ENCODE results near the gene WDFY4. TPM values are rescaled to one million over a fixed set of nuclear protein-coding genes. Genes with fewer than 3 reads are reported as not detected.

The WDFY4 gene
- polyA plus RNA-seq, 1 of the 3 experiments (the other 2 are of a cell fraction) = not detected

DNA sequence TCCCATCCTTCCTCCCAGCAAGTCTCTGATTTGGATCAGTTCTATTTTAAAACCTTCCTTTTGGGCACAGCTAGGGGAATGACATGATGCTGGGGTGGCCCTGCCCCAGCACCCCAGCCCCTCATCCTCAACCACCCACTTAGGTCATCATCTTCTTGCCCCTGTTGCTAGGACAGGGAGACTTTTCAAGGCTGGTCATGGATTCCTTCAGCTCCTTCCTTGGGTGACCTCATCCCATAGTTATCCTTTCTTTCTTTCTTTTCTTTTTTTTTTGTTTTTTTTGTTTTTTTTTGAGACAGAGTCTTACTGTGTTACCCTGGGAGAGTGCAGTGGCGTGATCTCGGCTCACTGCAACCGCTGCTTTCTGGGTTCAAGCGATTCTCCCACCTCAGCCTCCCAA, 127.2 kb downstream of the WDFY4 start:
- Histone ChIP-seq H3K79me2 (ENCODE audit: insufficient read depth) (no peaks in the 10 kb centered on the region), H3F3A (replicated peaks; ENCODE audit: insufficient read depth) (no peaks in the 10 kb centered on the region), H3K9me3 (no peaks in the 10 kb centered on the region), H3K9me2 (no peaks in the 10 kb centered on the region), H3K27ac (ENCODE audit: low read depth in 2 of 2, low read length in 1 of 2) (no peak overlapping the region), H4K20me1 (ENCODE audit: insufficient read depth) (no peaks in the 10 kb centered on the region), H3K4me1 (ENCODE audit: control insufficient read depth in 1 of 2, insufficient read depth in 2 of 2, low read depth in 1 of 2, low read length in 1 of 2) (peaks cover 0 to 2% of the 10 kb centered on the region in 2 experiments; a peak in 1 of 4 replicates), H2AFZ (ENCODE audit: low read depth) (no peak overlapping the region), H3K9ac (no peak overlapping the region), H3K4me3 (ENCODE audit: low read depth in 2 of 2, low read length in 1 of 2) (no peak overlapping the region), H3K27me3 (ENCODE audit: insufficient read depth) (no peaks in the 10 kb centered on the region), H3K36me3 (replicated peaks in 1 of 2; ENCODE audit: control insufficient read depth in 1 of 2, insufficient read depth in 2 of 2, low read length in 1 of 2) (no peaks in the 10 kb centered on the region), H3K4me2 (no peak overlapping the region)
- WGBS (ENCODE audit: low lambda C conversion rate) = 45% methylated on average over 4 of the region's 4 CpGs
- no peak for DNase-seq
- ChIA-PET POLR2A (no interaction called here), CTCF (interaction anchor here (1.0 to 1.2 kb wide), 2 partner anchors 9 to 156 kb away, joined by 3 read pairs; no protein-coding TSS in a partner anchor)
- no peak for TF ChIP-seq PBX3 (IDR thresholded peaks at IDR 0.05)
- TF ChIP-seq, protein P1, sequence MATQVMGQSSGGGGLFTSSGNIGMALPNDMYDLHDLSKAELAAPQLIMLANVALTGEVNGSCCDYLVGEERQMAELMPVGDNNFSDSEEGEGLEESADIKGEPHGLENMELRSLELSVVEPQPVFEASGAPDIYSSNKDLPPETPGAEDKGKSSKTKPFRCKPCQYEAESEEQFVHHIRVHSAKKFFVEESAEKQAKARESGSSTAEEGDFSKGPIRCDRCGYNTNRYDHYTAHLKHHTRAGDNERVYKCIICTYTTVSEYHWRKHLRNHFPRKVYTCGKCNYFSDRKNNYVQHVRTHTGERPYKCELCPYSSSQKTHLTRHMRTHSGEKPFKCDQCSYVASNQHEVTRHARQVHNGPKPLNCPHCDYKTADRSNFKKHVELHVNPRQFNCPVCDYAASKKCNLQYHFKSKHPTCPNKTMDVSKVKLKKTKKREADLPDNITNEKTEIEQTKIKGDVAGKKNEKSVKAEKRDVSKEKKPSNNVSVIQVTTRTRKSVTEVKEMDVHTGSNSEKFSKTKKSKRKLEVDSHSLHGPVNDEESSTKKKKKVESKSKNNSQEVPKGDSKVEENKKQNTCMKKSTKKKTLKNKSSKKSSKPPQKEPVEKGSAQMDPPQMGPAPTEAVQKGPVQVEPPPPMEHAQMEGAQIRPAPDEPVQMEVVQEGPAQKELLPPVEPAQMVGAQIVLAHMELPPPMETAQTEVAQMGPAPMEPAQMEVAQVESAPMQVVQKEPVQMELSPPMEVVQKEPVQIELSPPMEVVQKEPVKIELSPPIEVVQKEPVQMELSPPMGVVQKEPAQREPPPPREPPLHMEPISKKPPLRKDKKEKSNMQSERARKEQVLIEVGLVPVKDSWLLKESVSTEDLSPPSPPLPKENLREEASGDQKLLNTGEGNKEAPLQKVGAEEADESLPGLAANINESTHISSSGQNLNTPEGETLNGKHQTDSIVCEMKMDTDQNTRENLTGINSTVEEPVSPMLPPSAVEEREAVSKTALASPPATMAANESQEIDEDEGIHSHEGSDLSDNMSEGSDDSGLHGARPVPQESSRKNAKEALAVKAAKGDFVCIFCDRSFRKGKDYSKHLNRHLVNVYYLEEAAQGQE (IDR thresholded peaks at IDR 0.05; ENCODE audit: low read depth, low read length) = no peak
- no peak for TF ChIP-seq JUND (IDR thresholded peaks at IDR 0.05)
- no peak for TF ChIP-seq TEAD4 (IDR thresholded peaks at IDR 0.05; ENCODE audit: borderline replicate concordance, insufficient read depth)
- TF ChIP-seq IRF3 (IDR thresholded peaks at IDR 0.05; ENCODE audit: low read depth, low read length) = no peak
- TF ChIP-seq USF1 (IDR thresholded peaks at IDR 0.05; ENCODE audit: borderline replicate concordance, low read depth) = no peak
- TF ChIP-seq RAD21 (IDR thresholded peaks at IDR 0.05; ENCODE audit: low read length) = no peak
- TF ChIP-seq YY1 (IDR thresholded peaks at IDR 0.05; ENCODE audit: low read depth) = no peak
- TF ChIP-seq TCF12 (IDR thresholded peaks at IDR 0.05) = no peak
- TF ChIP-seq ELF1 (IDR thresholded peaks at IDR 0.05) = no peak
- no peak for TF ChIP-seq POLR2AphosphoS5 (IDR thresholded peaks at IDR 0.05; ENCODE audit: low read depth, low read length)
- TF ChIP-seq, protein P2, sequence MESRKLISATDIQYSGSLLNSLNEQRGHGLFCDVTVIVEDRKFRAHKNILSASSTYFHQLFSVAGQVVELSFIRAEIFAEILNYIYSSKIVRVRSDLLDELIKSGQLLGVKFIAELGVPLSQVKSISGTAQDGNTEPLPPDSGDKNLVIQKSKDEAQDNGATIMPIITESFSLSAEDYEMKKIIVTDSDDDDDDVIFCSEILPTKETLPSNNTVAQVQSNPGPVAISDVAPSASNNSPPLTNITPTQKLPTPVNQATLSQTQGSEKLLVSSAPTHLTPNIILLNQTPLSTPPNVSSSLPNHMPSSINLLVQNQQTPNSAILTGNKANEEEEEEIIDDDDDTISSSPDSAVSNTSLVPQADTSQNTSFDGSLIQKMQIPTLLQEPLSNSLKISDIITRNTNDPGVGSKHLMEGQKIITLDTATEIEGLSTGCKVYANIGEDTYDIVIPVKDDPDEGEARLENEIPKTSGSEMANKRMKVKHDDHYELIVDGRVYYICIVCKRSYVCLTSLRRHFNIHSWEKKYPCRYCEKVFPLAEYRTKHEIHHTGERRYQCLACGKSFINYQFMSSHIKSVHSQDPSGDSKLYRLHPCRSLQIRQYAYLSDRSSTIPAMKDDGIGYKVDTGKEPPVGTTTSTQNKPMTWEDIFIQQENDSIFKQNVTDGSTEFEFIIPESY (IDR thresholded peaks at IDR 0.05; ENCODE audit: borderline replicate concordance, low read depth) = no peak
- no peak for TF ChIP-seq FOXJ3 (CRISPR knock-in tag; IDR thresholded peaks at IDR 0.05)
